Heart left ventricle (tissue), 16 donors: ENCODE data around the gene STAG1. TPM values are rescaled to one million over a fixed set of nuclear protein-coding genes. Genes with fewer than 3 reads are reported as not detected.

ENCODE experiments used
- ATAC-seq, 4 donors: fragments of 200-7000 bp; cut with Tn5 transposase; one replicate each; pipeline ENCODE4 v1.9.1; 2020 to 2022; ENCODE audit warnings: moderate library complexity in 4 of 4, mild to moderate bottlenecking in 3 of 4, moderate number of reproducible peaks in 1 of 4
- DNase-seq, 5 donors: peaks; one replicate each; pipeline ENCODE4 v3.0.0-alpha.2; 2020
- H3K27ac ChIP-seq, 12 donors: fragments of 200-600 bp; sonication (generic) in 4 of 12; one replicate each; pipeline versions ENCODE4 v1.5.0 to v1.8.0; 2016 to 2022; ENCODE audit warnings: mild to moderate bottlenecking in 2 of 12
- H3K27me3 ChIP-seq, 9 donors: fragments of 200-600 bp; sonication (generic) in 2 of 9; one replicate each; pipeline versions ENCODE4 v1.5.1 to v1.8.0; 2016 to 2022; ENCODE audit warnings: mild to moderate bottlenecking in 3 of 9
- H3K36me3 ChIP-seq, 9 donors: fragments of 200-600 bp; sonication (generic) in 2 of 9; one replicate each; pipeline versions ENCODE4 v1.5.0 to v1.8.0; 2018 to 2022; ENCODE audit warnings: mild to moderate bottlenecking in 2 of 9
- H3K4me1 ChIP-seq, 12 donors: fragments of 200-600 bp; sonication (generic) in 4 of 12; one replicate each; pipeline versions ENCODE4 v1.5.0 to v1.8.0; 2016 to 2022; ENCODE audit warnings: mild to moderate bottlenecking in 3 of 12
- H3K4me3 ChIP-seq, 12 donors: fragments of 200-600 bp; sonication (generic) in 4 of 12; one replicate each; pipeline versions ENCODE4 v1.5.0 to v1.8.0; 2017 to 2022; ENCODE audit warnings: mild to moderate bottlenecking in 9 of 12, moderate library complexity in 4 of 12
- H3K9me3 ChIP-seq, 12 donors: fragments of 200-600 bp; sonication (generic) in 4 of 12; one replicate each; pipeline versions ENCODE4 v1.5.0 to v1.8.0; 2016 to 2022; ENCODE audit warnings: mild to moderate bottlenecking in 1 of 12
- POLR2A ChIP-seq, 2 donors: fragments of 450-650 bp; IDR thresholded peaks; one replicate each; pipeline ENCODE4 v1.6.1; 2017; ENCODE audit warnings: antibody characterized with exemption in 2 of 2, mild to moderate bottlenecking in 2 of 2, moderate library complexity in 2 of 2
- WGBS, 4 donors: extraction: QIAGEN DNeasy Blood & Tissue Kit in 2 of 4; methylation state at CpG; one replicate each; pipeline versions ENCODE4 v1.1.5 to v1.1.7; 2013 to 2018; 5-methylcytosine and 5-hydroxymethylcytosine counted together
- intact Hi-C, 10 donors: fragments of 100-400 bp; cut with DNase I; formaldehyde crosslinking; loops; one replicate each; pipeline versions ENCODE4 v1.11.1 to v1.14.2; 2022
- polyA plus RNA-seq, 2 donors: library from polyadenylated mRNA; stranded (reverse); fragments of 200-250 nt; gene quantifications; one replicate each; pipeline ENCODE4 v1.2.3, GENCODE V29; 2013
- total RNA-seq, 9 donors: library from RNA; depleted of rRNA in 2 of 9; stranded (reverse); fragments of >200 nt in 2 of 9; fragmentation: NEBNext Ultra II Directional in 3 of 9; extraction: Animal tissue kit (Norgen Biotek cat#: 25700) in 3 of 9; gene quantifications; one replicate each; pipeline versions ENCODE4 v1.1.0 to v1.2.4, GENCODE V29; 2016 to 2023
- TF ChIP-seq, protein P1 (sequence below), 12 donors: fragments of 200-600 bp; sonication (generic) in 4 of 12; IDR thresholded peaks; one replicate each; pipeline versions ENCODE4 v1.5.0 to v1.8.0; 2018 to 2022; ENCODE audit warnings: antibody characterized with exemption in 12 of 12, mild to moderate bottlenecking in 5 of 12
- donor health status: ischemic (EF 13 %, LVEDD 7.1; RV severe dilation, severe dysfunction).
- donor health status: healthy with polysubstance abuse.
- donor health status: DM: no; HTN: yes; CAD: no.
- donor health status: DM: no; HTN: no; CAD: no.
- donor health status: ischemic (EF 25% LVEDD 6.9; RV normal size, moderate dysfunction).
- donor health status: ischemic (EF 25% LVEDD 5.7; RV mildly dilated, moderate dysfunction).
- donor health status: healthy.
- donor health status: DM: yes; HTN: yes; CAD: no.
- donor health status: ischemic (EF 35%, LVEDD 5.7; RV mildly dilated, moderate dysfunction).
- donor health status: nonischemic (EF 11% LVEDD 7.7; RV severe dilation, severe dysfunction).
- donor health status: DM: yes; HTN: yes; CAD: no.
- donor health status: PGD.
- donor health status: ischemic (EF 29% LVEDD 5.4; RV normal size, mild dysfunction).
- donor health status: nonischemic (EF 23%, LVEDD 6.1; RV moderate dilation, normal function).

Gene STAG1
- total and polyA plus RNA-seq, 11 donors: 7.2 to 23.4 (median 19.8) TPM

DNA sequence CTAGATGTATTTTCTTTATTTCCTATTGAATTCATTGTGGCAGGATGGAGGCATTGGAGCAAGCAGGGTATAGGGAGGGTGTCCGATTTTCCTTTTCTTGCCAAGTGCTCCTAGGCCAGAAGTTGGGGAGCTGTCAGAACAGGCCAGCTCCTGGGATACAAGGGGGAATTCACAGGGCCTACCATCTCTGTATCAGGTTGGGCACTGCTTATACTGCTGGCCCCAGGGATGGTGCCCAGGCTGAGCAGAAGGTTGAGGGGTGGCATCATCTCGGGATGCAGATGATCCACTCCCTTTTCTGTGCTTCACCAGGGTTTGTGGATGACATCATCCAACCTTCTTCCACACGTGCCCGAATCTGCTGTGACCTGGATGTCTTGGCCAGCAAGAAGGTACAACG, 422.6 kb downstream of the STAG1 start:
- intact Hi-C loops: no loop called here
- no peaks in the 10 kb centered on the region for H3K27me3 ChIP-seq
- ATAC-seq (no peak), DNase-seq (no peak)
- peaks cover 0 to 83% (median 53%) of the 10 kb centered on the region in 9 donors for H3K36me3 ChIP-seq
- no peak overlapping the region for H3K4me3 ChIP-seq
- H3K27ac ChIP-seq: no peak overlapping the region
- H3K9me3 ChIP-seq: no peaks in the 10 kb centered on the region
- H3K4me1 ChIP-seq: no peaks in the 10 kb centered on the region
- 83 to 85% (median 84%) methylated on average over 5 of the region's 5 CpGs for WGBS, 4 donors
- TF ChIP-seq, protein P1, sequence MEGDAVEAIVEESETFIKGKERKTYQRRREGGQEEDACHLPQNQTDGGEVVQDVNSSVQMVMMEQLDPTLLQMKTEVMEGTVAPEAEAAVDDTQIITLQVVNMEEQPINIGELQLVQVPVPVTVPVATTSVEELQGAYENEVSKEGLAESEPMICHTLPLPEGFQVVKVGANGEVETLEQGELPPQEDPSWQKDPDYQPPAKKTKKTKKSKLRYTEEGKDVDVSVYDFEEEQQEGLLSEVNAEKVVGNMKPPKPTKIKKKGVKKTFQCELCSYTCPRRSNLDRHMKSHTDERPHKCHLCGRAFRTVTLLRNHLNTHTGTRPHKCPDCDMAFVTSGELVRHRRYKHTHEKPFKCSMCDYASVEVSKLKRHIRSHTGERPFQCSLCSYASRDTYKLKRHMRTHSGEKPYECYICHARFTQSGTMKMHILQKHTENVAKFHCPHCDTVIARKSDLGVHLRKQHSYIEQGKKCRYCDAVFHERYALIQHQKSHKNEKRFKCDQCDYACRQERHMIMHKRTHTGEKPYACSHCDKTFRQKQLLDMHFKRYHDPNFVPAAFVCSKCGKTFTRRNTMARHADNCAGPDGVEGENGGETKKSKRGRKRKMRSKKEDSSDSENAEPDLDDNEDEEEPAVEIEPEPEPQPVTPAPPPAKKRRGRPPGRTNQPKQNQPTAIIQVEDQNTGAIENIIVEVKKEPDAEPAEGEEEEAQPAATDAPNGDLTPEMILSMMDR (IDR thresholded peaks at IDR 0.05): no peak
- no peak for TF ChIP-seq POLR2A (IDR thresholded peaks at IDR 0.05)

GRCh38 chr3:136327671-136328070, 424.5 kb downstream of the STAG1 start:
- Histone ChIP-seq H3K27ac (no peak overlapping the region), H3K9me3 (peaks cover 0 to 18% (median 9%) of the 10 kb centered on the region in 12 donors), H3K36me3 (peaks cover 0 to 83% (median 47%) of the 10 kb centered on the region in 9 donors), H3K27me3 (no peaks in the 10 kb centered on the region), H3K4me3 (no peak overlapping the region), H3K4me1 (no peaks in the 10 kb centered on the region)
- ATAC-seq (no peak), DNase-seq (no peak)
- intact Hi-C loops: no loop called here
- 98 to 100% (median 98%) methylated on average over 5 of the region's 5 CpGs for WGBS, 4 donors
- TF ChIP-seq POLR2A (IDR thresholded peaks at IDR 0.05): no peak
- TF ChIP-seq, protein P1 (IDR thresholded peaks at IDR 0.05): no peak

GRCh38 chr3:136326316-136326715, 425.9 kb downstream of the STAG1 start:
- 97 to 100% (median 97%) methylated on average over 2 to 5 of the region's 5 CpGs for WGBS, 4 donors
- H3K27ac ChIP-seq: no peak overlapping the region
- no peaks in the 10 kb centered on the region for H3K27me3 ChIP-seq
- intact Hi-C loops: no loop called here
- no peak for DNase-seq
- TF ChIP-seq, protein P1 (IDR thresholded peaks at IDR 0.05): no peak
- TF ChIP-seq POLR2A (IDR thresholded peaks at IDR 0.05): no peak
- ATAC-seq: no peak
- H3K36me3 ChIP-seq: peaks cover 0 to 82% (median 47%) of the 10 kb centered on the region in 9 donors
- H3K4me3 ChIP-seq: no peak overlapping the region
- H3K4me1 ChIP-seq: no peaks in the 10 kb centered on the region
- peaks cover 0 to 32% (median 21%) of the 10 kb centered on the region in 12 donors for H3K9me3 ChIP-seq

- Histone ChIP-seq H3K9me3 (peaks cover 0 to 1% (median 0%) of the 10 kb centered on the region in 12 donors), H3K27ac (no peak overlapping the region), H3K36me3 (peaks cover 0 to 70% (median 4%) of the 10 kb centered on the region in 9 donors), H3K27me3 (no peaks in the 10 kb centered on the region), H3K4me1 (no peaks in the 10 kb centered on the region), H3K4me3 (no peak overlapping the region)
- ATAC-seq (no peak), DNase-seq (no peak)
- WGBS, 4 donors: 96 to 99% (median 97%) methylated on average over 5 of the region's 5 CpGs
- TF ChIP-seq POLR2A (IDR thresholded peaks at IDR 0.05): no peak
- TF ChIP-seq, protein P1 (IDR thresholded peaks at IDR 0.05): no peak
- intact Hi-C loops: no loop called here
Measured at GRCh38 chr3:136311968-136312367, 440.2 kb downstream of the STAG1 start.
